D721Med (cell line): ENCODE results near the gene RCOR3.
A peak's percentile ranks its signal among the peaks of the same experiment; 100 is the strongest.

Experiments used
- DNase-seq: peaks from one replicate; pipeline ENCODE4 v3.0.0; 2011; ENCODE audit warnings: low spot score; ENCODE audit not compliant: insufficient read length
- FAIRE-seq: peaks from 2 replicates; lab custom pipeline; 2011; peaks lifted over from hg19 to GRCh38; lab: Jason Lieb, UNC
- TF ChIP-seq, protein P1 (sequence below): IDR thresholded peaks from 2 replicates; pipeline ENCODE4 v1.5.1; 2012; ENCODE audit warnings: mild to moderate bottlenecking, control low read depth; ENCODE audit not compliant: insufficient read depth; ENCODE audit errors: missing control alignments

The RCOR3 gene

DNA sequence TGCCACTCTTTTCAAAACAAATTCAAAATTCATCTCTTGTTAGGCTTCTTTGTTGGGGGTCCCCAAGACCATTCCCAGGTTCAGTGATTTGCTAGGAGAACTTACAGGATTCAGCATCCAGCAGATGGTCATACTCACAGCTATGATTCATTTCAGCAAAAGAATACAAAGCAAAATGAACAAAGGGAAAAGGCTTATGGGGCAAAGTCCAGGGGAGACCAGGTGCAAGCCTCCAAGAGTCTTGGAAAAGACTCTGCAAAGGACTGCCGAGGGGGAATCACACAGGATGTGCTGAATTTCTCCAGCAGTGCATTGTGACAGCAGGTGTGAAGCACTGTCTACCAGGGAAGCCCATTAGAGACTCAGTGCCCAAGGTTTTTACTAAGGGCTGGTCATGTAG, 74.7 kb downstream of the RCOR3 start:
- TF ChIP-seq, protein P1, sequence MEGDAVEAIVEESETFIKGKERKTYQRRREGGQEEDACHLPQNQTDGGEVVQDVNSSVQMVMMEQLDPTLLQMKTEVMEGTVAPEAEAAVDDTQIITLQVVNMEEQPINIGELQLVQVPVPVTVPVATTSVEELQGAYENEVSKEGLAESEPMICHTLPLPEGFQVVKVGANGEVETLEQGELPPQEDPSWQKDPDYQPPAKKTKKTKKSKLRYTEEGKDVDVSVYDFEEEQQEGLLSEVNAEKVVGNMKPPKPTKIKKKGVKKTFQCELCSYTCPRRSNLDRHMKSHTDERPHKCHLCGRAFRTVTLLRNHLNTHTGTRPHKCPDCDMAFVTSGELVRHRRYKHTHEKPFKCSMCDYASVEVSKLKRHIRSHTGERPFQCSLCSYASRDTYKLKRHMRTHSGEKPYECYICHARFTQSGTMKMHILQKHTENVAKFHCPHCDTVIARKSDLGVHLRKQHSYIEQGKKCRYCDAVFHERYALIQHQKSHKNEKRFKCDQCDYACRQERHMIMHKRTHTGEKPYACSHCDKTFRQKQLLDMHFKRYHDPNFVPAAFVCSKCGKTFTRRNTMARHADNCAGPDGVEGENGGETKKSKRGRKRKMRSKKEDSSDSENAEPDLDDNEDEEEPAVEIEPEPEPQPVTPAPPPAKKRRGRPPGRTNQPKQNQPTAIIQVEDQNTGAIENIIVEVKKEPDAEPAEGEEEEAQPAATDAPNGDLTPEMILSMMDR = no peak
- DNase-seq (no peak), FAIRE-seq (no peak)

DNA sequence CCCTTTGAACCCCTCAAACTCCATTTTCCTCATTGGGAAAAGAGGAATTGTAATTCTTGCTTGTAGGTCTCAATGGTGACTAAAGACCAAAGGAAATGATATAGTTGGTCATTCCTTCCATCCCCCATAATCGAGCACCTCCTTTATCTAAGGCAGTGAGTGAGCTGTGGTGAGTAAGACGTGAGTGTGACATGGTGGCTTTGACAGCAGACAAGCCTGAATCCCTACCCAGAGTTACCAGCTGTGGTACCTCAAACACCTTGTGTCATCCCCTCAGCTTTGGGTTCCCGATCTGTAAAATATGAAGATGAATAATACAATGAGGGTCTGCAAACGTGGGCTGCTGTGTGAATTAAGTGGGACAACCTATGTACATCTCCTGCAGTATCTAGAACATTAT, 75.8 kb downstream of the RCOR3 start:
- FAIRE-seq = no peak
- no peak for DNase-seq
- TF ChIP-seq, protein P1 = no peak

DNA sequence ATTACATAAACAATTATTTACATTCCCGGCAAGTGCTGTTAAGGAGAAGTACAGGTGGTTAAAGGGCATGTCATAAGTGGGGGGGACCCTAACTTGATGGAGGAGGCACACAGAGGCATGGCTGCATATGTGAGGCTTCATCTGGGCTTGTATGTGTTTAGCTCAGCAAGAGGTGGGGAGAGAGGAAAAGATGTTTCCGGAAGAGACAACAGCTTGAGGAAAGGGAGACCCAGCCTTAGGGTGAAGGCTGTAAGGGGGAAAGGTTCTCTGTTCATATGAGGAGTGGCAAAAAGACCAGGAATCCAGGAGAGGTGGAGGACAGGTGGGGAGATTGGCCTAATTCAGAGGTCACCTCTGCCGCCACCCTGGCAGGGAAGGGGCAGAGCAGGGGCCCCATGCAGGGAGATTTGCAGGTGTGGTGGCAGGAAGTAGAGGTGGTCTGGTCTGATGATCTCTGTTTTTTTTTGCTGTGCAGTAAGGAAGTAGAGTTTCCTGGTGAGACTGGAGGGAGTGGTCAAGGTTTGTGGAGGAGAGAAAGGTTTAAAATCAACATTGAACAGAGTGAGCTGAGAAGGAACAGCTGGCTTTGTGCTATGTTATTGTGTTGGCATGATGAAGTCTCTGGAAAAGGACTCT, 76.5 kb downstream of the RCOR3 start:
- DNase-seq (no peak), FAIRE-seq (no peak)
- TF ChIP-seq, protein P1 = no peak

- FAIRE-seq (no peak), DNase-seq (no peak)
- TF ChIP-seq, protein P1 = no peak
These were observed 77.0 kb downstream of the RCOR3 start for GRCh38 chr1:211336161-211336560.

- FAIRE-seq = no peak
- TF ChIP-seq, protein P1 = no peak
- DNase-seq = no peak
These were observed 77.6 kb downstream of the RCOR3 start for GRCh38 chr1:211336775-211337174.

- peak; percentile 11 for FAIRE-seq
- DNase-seq = no peak
- TF ChIP-seq, protein P1 = no peak
These were observed 78.5 kb downstream of the RCOR3 start for GRCh38 chr1:211337430-211338223.

DNA sequence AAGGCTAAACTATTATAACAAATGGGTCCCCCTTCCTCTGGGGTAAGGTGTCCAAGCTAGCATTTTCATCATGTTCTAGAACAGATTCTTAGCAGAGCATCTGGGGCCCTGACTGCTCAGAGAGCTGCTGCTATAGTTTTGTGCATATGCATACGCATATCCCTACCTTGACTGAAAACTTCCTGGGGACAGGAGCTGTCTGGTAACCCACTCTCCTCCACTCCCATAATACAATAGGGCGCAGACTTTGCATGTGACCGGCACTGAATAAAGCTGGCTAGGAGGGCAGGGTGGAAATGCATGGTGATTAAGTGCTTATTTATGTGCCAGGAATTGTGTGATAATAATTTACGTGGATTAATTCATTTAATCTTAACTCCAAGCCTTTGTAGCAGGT, 79.1 kb downstream of the RCOR3 start:
- TF ChIP-seq, protein P1 = no peak
- DNase-seq = no peak
- no peak for FAIRE-seq
